NCI-H2196 (cell line): ENCODE data around the gene ETNPPL.
"Not testable (repeated sequence)": the region's sequence is repeated elsewhere in the genome, so short reads cannot be mapped to it uniquely, and the experiment has no call there.

Experiments used
- DNase-seq: peaks from one replicate; lab custom pipeline; 2025; ENCODE audit not compliant: unreplicated experiment; lab: John Stamatoyannopoulos, UW

The ETNPPL gene

GRCh38 chr4:108758498-108758897 is 4.4 kb downstream of the ETNPPL start:
- no peak for DNase-seq

DNA sequence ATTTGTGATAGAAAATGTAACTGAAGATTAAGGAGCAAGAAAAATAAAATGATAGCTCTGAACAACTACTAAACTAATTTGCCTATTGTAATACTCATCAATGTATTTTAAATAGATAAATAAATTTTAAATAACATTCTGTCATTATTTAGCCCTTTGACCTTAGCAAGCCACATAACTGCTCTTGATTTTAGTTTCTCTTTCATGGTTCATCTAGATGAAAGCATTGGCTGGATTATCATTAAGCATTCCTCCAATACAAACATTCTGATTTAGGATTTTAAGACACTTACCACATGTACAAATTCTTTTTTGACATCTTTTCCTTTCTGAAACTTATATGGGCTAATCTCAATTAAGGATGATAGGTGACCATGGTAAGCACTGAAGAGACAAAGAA is 8.5 kb downstream of the ETNPPL start:
- DNase-seq, result no peak

- DNase-seq, result no peak
Observed at GRCh38 chr4:108751321-108751720, 11.5 kb downstream of the ETNPPL start.

DNA sequence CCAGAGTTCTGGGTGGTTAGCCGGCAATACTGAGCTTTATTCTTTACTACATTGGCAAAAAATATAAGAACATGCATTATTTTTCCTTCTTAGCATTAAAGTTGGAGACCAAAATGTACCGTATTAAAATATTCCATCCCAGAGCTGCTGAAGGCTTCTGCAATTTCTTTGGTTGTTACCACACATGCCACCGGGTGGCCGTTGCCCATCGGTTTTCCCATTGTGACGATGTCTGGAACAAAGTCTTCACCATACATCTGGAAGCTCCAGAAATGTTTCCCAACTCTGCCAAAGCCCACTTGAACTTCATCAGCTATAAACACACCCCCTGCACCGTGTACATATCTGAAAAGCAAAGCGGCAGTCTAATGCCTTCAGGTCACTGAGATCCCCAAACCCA is 13.7 kb downstream of the ETNPPL start:
- no peak for DNase-seq

DNA sequence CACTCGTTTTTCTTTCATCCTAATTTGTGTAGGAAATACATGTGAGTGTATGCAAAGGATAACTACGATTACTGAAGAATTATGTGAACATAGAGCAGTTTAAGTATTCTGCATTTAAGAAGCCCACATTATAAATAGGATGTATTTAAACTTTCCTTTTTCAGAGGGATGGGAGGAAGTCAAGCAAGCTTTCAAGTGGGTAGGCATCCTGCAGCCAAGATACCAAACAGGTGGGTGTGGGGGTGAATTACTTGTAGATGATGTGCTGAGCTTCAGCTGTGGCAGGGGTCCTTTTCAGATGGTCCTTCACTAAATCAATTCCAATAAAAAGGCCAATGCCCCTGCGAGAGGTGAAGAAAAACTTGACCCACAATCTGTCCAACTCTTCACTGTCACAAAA is 16.3 kb downstream of the ETNPPL start:
- no peak for DNase-seq

GRCh38 chr4:108744307-108744706 is 18.5 kb downstream of the ETNPPL start:
- DNase-seq, result no peak

- DNase-seq, result no peak
Observed at GRCh38 chr4:108742451-108743420, 20.1 kb downstream of the ETNPPL start.

DNA sequence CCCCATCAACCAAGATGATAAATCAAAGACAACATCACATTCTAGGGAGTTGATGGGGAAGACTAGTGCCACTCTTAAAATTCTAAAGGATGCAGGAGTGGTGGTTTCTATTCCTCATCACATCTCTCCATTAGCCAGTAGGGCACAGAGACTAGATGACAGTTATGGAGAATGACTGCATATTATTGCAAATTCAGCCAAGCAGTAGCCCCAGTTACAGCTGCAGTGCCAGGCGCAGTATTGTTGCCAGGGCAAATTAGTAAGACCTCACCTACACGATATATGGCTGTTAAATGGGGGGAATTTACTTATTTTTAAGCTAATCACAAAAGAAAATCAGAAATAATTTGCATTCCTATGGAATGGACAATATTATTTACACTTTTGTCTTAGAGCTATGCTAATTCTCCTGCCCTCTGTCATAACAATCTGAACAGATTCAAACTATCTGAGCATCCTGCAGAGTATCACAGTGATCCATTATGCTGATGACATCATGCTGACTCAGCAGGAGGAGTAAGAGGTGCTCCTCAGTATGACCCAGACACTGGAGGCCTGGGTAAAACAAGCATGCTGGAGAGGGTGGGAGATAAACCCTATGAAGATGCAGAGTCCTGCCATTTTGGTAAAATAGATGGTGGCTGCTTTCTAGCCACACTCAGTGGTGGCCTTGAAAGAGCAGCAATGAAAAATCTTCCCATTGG is 24.7 kb downstream of the ETNPPL start:
- DNase-seq, result no peak

DNA sequence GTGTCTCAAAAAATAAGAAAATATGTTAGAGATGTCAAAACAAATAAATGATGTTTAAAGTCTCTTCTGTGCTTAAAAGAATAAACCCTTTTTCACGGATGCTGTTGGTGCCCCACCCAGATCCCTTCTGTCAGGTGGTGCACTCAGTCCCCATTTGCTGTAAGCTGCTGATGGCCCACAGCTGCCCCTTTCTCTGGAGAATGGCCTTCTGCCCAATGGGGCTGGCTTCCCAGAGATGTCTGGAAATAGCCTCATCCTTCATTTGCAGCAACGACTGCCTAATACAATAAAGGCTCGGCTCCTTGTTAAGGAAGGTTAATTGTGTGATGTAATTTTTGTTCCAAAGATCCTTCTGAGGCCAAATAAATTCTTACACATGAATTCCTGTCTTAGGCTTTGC is 31.8 kb downstream of the ETNPPL start:
- no peak for DNase-seq

- DNase-seq, result no peak
Observed at GRCh38 chr4:108730579-108730978, 32.3 kb downstream of the ETNPPL start.

- DNase-seq, result no peak
Observed at GRCh38 chr4:108729731-108730130, 33.1 kb downstream of the ETNPPL start.

DNA sequence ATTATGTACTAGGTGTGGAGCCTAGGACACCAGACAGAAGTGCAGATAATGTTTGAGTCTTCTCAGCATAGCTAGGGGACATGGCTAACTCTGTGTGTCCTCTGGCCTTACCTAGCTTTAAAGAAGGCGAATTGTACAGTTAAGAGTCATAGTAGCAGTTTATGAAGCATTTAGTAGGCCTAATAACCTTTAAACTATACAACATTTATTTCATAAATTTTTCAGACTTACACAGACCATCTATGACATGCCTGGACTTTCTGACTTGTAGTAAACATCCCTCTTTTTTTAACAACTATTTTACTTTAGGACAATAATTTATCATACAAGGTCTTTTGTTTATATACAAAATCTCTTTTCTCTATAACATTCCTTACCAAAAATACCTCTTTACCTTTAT is 37.4 kb downstream of the ETNPPL start:
- no peak for DNase-seq

DNA sequence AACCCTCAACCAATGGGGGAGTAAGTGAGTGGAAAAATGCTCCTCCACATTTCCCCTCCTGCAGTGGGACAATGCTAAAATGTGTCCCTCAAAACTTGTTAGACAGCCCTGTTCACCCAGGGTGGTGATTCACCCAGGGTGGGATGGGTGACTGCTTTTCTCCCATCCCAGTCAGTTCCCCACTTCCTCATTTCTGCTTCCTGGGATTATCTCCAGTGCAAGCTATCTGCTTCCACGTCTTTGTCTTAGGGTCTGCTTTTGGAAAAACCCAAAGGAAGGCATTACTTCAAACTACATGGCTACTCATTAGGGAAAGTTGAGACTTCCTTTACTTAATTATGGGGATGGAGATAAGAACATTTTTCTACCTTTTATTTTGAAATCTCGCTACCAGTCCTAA is 45.5 kb downstream of the ETNPPL start:
- no peak for DNase-seq

- DNase-seq, result no peak
Observed at GRCh38 chr4:108716340-108716739, 46.5 kb downstream of the ETNPPL start.

DNA sequence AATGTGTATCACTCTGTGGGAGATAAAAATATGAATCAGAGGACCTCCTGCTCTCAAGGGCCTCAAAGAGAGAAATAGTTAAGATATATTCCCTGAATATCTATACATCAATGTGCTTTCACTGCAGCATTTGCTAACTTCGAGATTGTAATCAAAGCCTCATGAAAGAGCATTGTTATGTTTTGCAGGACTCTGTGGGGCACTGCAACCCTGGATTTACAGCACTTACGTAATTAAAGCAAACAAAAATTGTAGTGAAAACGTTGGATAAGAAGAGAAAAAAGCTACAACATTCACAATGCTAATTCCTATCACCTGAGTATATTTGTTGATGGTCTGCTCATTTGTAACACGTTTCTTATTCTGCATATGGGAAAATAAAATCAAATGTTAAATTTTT is 48.0 kb downstream of the ETNPPL start:
- no peak for DNase-seq

- DNase-seq, result not testable (repeated sequence)
Observed at GRCh38 chr4:108710578-108710977, 52.3 kb downstream of the ETNPPL start.

DNA sequence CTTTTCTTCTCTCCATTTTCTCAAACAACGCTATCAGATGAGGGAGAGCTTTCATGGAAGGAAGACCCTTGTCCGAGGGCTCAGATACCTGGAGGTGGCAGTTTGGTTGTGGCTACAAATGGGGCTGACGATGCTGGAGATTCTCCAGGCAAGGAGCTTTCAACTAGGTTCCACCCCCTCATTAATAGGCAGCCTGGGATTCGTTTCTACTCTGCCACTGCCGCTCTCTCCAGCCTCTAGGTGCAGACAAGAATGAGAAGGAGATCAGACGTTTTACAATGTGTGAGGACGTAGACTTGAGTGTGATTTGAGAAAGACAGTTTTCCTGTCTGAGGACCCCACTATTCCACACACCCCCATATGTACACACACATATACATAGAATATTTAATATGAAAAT is 53.1 kb downstream of the ETNPPL start:
- DNase-seq, result no peak

DNA sequence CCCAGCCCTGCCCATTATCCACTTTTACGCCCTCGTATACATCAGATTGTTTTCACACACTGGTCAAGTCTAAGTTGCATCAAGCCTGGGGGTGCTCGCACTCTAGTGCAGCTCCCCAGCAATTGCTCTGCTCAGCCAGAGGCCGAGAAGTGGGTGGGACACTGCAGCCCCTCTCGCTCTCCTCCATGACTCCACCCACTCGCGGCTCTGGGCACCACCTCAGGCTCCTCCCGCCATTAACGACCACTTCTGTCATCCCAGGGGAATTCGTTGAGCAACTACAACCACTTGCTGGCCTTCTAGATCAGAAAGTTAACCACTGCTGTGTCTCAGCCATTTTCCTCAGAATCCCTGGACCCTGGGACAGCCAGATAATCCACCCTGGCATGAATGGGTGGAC is 53.6 kb downstream of the ETNPPL start:
- DNase-seq, result no peak

DNA sequence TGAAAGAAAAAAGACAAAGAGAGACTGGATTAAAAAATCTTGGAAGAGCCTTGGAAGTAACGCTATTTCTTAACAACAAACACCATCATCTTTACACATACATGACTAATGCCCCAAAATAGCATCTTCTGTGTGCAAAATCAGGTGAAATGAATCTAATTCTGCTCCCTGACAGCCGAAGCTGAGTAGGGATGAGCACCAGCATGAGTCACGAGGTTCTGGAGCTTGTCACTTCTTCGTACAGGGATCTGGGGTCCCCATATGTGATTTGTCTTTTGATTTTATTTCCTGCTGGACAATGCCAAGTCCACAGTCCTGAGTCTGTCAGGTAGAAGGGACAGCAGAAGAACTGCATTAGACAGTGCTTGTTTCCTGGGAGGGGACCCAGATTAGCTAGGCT is 56.6 kb downstream of the ETNPPL start:
- no peak for DNase-seq

- no peak for DNase-seq
Observed at GRCh38 chr4:108703966-108704365, 58.9 kb downstream of the ETNPPL start.

DNA sequence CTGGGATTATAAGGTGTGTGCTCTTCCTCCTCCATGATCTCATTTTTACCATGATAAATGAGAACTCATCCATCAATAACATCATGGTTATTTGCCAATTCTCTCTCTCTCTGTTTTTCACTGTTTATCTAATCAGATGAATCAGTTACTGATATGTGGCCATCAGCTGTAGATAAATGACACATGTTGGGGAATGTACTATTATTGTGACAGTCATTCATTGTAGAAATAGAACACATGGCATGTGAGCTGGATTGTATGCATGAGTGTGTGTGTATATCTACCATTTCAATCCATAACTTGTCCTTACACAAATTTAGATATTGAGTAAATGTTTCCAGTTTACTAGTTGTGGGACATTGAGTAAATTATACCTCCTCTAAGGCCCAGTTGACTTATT is 59.5 kb downstream of the ETNPPL start:
- DNase-seq, result no peak

DNA sequence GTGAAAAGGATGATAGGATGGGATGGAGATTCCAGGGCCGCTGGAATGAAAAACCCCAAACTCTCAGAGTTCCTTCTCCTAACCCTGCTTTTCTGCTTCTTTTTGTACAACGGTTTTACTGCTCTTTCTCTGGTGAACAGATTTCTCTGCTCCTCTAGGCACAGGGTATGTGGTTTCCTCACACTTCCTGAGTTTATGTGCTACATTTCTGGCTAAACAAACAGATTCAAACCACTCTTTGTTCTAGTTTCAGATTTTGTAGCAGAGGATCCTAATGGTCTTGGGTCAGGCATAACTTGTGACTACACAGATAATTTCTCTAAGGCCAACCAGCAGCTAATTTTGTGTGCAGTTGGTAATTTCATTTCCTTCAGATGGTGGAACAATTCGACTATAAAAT is 59.9 kb downstream of the ETNPPL start:
- DNase-seq, result no peak
